ENCODE measurements around the gene HTR3C.

DNA sequence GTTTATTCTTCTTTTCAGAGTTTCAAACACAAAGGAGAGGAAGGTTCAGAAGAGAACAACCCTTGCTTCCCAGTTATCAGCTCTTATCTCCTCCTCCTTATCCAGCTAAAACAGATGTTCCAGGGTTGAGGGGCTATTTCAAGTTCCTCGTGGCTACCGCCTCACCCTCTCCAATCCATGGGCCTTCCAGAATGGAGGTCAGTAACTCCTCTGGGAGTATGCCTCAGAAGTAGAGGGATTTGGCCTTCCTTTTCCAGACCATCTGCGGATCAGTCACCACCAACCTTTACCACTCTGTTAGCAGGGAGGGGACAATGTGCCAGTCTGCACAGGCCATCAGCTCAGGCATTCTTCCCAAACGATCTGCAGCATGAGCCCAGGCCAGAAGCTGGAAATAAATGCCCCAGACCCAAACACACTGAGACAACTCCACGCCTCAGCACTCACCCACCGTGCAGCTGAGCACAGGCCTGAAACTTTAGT lies 14.8 kb downstream of the HTR3C start:
- no peak for TF ChIP-seq POLR2A (IDR thresholded peaks at IDR 0.05)
- TF ChIP-seq, protein P1, sequence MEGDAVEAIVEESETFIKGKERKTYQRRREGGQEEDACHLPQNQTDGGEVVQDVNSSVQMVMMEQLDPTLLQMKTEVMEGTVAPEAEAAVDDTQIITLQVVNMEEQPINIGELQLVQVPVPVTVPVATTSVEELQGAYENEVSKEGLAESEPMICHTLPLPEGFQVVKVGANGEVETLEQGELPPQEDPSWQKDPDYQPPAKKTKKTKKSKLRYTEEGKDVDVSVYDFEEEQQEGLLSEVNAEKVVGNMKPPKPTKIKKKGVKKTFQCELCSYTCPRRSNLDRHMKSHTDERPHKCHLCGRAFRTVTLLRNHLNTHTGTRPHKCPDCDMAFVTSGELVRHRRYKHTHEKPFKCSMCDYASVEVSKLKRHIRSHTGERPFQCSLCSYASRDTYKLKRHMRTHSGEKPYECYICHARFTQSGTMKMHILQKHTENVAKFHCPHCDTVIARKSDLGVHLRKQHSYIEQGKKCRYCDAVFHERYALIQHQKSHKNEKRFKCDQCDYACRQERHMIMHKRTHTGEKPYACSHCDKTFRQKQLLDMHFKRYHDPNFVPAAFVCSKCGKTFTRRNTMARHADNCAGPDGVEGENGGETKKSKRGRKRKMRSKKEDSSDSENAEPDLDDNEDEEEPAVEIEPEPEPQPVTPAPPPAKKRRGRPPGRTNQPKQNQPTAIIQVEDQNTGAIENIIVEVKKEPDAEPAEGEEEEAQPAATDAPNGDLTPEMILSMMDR (IDR thresholded peaks at IDR 0.05), result no peak
- no peak for TF ChIP-seq EP300 (IDR thresholded peaks at IDR 0.05)

Data from tibial nerve (tissue), 4 donors.